NCI-H187 treated with DMSO at 0.1 percent for 48 hours (cell line): ENCODE results near the gene YJU2.
"Not testable (repeated sequence)": the region's sequence is repeated elsewhere in the genome, so short reads cannot be mapped to it uniquely, and the experiment has no call there.

Experiments
- DNase-seq: peaks from one replicate; lab custom pipeline; 2025; lab: John Stamatoyannopoulos, UW

Gene YJU2

DNA sequence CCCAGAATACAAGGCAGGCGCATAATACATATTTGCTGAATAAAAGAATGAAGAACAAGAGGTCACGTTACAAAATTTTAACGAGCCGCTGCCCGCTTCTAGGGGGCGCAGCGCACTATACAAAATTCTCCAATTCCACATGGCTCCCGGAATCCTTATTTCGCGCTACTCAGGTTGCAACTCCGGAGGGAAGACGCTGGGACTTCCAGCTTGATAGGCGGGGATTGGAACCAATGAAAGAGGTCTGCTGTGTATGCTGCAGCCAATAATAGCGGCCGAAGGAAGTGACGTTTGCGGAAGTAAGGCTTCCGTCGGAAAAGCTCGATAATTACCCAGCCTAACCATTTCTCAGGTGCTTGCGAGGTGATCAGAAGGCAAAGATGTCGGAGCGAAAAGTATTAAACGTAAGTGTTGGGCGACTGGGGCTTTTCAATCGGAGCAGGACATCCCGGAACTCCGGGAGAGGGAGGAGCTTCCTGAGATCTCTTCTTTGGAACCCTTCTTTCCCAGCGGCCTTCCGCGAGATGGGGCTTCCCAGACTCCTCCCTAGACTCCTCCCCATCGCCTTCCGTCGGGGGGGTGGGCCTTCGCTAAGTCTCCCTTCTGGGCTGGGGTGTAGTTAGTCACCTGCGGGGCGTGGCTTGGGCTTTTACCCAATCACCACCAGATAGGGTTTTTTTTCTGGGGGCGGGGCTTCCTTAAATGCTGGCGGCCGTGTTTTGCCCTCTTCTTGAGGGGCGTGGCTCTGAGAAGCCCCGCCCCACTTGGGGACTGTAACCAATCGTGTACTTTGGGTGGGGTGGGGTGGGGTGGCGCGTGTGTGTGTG, at the start of gene YJU2:
Gene YJU2 (plus strand): TSS at position 314 of the 827 bp plus-strand sequence. CDS start 67 bp downstream, at position 381.
- peak; percentile 98 for DNase-seq

DNA sequence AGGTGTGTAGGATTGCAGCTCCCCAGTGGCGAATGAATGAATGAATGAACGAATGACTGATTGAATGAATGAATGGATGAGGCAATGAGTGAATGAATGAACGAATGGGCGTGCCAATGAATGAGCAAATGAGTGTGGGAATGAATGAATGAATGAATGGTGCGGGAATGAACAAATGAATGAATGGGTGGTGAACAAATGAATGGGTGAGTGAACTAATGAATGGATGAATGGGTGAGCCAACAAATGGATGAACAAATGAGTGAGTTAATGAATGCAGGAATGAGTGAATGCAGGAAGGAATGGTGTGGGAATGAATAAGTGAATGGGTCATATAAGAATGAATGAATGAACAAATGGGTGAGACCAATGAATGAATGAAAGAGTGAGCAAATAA, 49.7 kb upstream of the YJU2 start:
- no peak for DNase-seq

GRCh38 chr19:4197625-4198466, 49.0 kb upstream of the YJU2 start:
- no peak for DNase-seq

- DNase-seq, result no peak
Measured at GRCh38 chr19:4198467-4199126, 48.3 kb upstream of the YJU2 start.

DNA sequence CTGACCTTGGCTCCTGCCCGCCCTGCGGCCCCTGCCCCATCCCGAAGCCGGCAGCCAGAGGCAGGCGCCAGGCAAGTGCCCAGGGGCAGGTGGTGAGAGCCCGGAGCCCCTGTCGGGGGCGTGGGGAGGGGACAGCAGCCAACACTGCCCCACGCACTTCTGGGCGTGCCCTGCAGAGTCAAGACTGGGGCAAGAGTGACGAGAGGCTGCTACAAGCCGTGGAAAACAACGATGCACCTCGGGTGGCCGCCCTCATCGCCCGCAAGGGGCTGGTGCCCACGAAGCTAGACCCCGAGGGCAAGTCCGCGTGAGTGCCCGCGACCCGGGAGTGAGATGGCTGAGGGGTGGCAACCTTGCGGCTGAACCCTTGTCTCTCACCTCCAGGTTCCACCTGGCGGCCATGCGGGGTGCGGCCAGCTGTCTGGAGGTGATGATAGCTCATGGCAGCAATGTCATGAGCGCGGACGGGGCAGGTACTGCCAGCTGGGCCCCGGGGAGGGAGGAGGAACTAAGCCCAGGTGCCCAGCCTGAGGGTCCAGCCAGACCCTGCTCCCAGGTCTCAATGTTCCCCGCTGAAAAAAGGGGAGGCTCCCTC, 47.1 kb upstream of the YJU2 start:
- DNase-seq, result no peak

DNA sequence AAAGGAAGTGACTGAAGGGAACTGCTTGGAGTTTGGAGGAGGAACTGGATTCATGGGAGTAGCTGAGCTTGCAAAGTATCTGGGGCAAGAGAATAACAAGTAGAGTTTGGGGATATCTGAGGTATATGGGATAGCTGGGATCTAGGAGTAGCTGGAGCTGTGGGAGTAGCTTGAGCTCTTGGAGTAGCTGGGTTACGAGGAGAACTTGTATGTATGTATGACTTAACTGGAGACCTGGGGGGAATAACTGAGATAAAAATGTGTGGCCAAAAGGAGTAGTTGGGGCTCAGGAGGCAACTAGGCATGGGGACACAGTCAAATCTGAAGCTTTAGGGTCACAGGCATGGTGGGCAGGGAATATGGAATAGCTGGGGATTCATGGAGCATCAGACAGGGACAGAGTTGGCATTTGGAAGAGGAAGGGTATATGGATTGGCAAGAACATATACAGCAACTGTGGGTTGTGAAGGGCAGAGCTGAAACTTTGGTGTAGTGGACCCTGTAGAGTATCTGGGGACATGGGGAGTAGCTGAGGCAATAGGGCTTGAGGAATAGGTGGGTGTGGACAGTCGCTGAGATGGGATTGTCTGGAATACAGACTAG, 45.8 kb upstream of the YJU2 start:
- no peak for DNase-seq

DNA sequence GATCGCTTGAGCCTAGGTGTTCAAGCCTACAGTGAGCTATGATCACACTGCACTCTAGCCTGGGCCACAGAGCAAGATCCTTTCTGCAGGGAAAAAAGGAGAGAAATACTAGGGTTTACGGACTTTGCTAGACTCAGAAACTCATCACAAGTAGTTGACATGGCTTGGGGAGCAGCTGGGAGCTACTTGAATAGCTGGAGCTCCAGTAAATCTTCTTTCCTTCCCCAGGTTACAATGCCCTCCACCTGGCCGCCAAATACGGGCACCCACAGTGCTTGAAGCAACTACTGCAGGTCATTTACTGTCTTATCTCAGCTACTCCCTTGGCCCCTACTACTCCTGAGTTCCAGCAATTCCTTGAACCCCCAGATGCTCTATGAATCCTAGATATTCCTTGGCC, 45.1 kb upstream of the YJU2 start:
- DNase-seq, result no peak

DNA sequence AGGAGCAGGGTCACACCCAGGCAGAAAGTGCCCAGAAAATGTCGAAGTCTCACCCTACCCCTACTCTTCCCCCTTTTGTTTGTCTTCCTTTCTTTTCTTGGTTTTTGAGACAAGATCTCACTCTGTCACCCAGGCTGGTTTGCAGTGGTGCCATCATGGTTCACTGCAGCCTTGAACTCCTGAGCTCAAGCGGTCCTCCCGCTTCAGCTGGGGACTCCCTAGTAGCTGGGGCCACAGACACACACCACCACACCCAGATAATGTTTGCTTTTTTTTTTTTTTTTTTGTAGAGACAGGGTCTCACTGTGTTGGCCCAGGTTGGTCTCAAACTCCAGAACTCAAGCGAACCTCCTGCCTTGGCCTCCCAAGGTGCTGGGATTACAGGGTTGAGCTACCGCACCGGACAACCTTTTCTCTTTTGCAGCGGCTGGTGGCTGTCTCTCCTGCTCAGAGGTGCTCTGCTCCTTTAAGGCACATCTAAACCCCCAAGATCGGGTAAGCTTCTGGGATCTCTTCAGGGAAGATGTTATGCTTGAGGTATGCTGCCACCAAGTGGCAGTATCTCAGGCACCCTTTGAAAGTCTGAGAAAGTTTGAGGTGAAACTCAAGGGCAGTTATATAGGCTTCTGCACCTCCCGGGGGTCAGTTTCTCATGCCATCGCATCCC, 39.9 kb upstream of the YJU2 start:
- DNase-seq, result no peak

GRCh38 chr19:4208385-4209094, 38.3 kb upstream of the YJU2 start:
- no peak for DNase-seq

GRCh38 chr19:4210166-4210731, 36.6 kb upstream of the YJU2 start:
- no peak for DNase-seq

- no peak for DNase-seq
Measured at GRCh38 chr19:4213116-4213515, 33.8 kb upstream of the YJU2 start.

DNA sequence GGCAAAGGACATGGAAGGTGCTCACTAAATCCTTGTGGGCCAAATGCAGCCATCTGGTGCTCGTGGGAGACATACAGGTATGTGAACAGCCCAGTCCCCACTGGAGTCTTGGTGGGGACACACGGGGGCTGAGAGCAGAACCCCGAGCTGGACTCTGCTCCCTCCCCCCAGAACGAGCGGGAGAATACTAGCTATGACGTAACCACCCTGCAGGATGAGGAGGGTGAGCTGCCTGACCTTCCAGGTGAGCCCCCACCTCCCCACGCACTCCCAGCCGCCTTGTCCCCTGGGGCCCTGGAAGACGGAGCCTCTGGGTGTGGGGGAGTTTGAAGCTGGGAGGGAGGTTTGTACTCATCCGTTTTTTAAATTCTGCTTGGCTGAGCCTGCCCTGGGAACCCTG, 31.1 kb upstream of the YJU2 start:
- DNase-seq, result no peak

- DNase-seq, result no peak
Measured at GRCh38 chr19:4216846-4217245, 30.0 kb upstream of the YJU2 start.

DNA sequence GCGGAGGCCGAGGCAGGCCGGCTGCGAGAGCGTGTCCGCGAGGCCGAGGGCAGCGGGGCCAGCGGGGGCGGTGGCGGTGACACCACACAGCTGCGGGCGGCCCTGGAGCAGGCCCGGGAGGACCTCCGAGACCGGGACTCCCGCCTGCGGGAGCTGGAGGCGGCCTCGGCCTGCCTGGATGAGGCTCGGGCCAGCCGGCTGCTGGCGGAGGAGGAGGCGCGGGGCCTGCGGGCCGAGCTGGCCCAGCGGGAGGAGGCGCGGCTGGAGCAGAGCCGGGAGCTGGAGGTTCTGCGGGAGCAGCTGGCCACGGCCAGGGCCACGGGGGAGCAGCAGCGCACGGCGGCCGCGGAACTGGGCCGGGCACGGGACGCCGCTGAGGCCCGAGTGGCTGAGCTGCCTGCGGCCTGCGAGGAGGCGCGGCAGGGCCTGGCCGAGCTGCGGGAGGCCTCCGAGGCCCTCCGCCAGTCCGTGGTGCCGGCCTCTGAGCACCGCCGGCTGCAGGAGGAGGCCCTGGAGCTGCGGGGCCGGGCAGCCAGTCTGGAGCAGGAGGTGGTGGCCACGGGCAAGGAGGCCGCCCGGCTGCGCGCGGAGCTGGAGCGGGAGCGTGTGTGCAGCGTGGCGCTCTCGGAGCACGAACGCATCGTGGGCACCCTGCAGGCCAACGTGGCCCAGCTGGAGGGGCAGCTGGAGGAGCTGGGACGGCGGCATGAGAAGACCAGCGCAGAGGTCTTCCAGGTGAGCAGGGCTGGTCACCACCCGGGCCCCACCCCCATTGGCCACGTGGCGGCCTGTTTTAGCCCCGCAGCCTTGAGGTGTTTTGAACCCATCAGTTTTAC, 29.2 kb upstream of the YJU2 start:
- DNase-seq, result no peak

DNA sequence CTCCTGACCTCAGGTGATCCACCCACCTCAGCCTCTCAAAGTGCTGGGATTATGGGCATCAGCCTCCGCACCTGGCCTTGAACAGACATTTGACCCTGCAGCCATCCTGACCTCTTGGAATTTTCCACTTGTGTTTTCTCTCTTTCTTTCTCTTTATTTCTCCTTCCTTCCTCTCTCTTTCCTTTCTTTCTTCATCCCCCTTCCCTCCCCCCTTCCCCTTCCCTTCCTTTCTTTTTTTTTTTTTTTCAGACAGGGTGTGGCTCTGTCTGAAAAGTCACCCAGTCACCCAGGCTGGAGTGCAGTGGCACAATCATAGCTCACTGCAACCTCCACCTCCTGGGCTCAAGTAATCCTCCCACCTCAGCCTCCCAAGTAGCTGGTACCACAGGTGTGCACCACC, 28.4 kb upstream of the YJU2 start:
- DNase-seq, result not testable (repeated sequence)

DNA sequence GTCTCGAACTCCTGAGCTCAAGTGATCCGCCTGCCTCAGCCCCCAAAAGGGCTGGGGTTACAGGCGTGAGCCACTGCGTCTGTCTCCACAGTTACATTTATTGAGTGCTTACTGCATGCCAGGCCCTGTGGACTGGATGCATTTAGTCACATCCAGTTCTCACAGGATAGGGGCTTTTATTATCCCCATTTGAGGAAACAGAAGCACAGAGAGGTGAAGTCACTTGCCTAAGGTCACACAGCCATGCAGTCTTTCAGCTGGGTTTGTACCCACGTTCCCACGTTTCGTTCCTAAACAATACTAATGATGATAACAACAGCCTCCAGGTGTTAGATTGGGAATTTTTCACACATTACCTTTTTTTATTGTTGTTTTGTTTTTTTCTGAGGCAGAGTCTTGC, 26.7 kb upstream of the YJU2 start:
- no peak for DNase-seq

GRCh38 chr19:4224470-4224869, 22.4 kb upstream of the YJU2 start:
- no peak for DNase-seq

DNA sequence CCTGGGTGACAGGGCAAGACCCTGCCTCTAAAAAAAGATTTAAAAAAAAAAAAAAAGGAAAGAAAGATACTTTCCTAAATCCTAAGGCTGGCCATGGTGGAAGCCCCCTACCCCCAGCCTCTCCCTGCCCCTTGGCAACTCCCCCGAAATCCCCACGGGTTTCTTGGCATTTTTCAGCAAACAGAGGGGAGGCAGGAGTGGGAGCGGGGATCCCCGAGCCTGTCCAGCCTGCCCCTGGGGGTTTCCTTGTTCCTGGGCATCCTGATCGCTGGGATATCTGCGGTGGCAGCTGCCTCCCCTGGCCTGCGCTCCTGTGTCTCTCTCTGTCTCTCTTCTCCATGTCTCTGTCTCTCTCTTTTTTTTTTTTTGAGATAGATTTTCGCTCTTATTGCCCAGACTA, 21.0 kb upstream of the YJU2 start:
- DNase-seq, result no peak

DNA sequence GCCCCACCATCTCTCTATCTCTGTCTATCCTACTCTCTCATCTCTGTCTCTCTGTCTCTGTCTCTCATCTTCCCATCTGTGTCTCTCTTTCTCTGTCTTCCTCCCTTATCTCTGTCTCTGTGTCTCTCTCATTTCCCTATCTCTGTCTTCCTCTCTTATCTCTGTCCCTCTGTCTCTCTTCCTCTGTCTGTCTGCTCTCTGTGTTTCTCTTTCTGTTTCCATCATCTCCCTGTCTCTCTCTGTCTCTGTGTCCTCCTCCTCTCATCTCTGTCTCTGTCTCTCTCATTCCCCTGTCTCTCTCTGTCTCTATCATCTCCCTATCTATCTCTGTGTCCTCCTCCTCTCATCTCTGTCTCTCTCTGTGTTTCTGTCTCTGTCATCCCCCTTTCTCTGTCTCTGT, 19.1 kb upstream of the YJU2 start:
- no peak for DNase-seq
